GM10248 (cell line): ENCODE measurements around the gene ZNF668.

Experiments
- CTCF ChIA-PET: fragments of 300-600 bp; sonication (Branson Sonifier 250); formaldehyde crosslinking; extraction: SDS; loops from one replicate; lab custom pipeline; 2021; ENCODE audit warnings: antibody characterized with exemption; lab: Yijun Ruan, JAX
- POLR2A ChIA-PET: fragments of 350-650 bp; sonication (Branson Sonifier 250); formaldehyde crosslinking; extraction: SDS; loops from one replicate; lab custom pipeline; 2020; ENCODE audit warnings: antibody characterized with exemption; lab: Yijun Ruan, JAX
- DNase-seq: peaks from one replicate; pipeline ENCODE4 v3.0.0; 2012; ENCODE audit errors: extremely low spot score
- CTCF ChIP-seq: IDR thresholded peaks from 2 replicates; pipeline ENCODE4 v1.5.1; 2012; ENCODE audit warnings: mild to moderate bottlenecking, low read depth; ENCODE audit errors: extremely low read depth, missing control alignments, control extremely low read depth

ZNF668 gene

GRCh38 chr16:31043352-31043751, 30.7 kb downstream of the ZNF668 start:
- CTCF ChIA-PET: interaction anchor here (1.3 to 1.9 kb wide), 2 partner anchors 16 to 31 kb away, joined by 3 to 4 read pairs; partner anchors contain the start of genes ZNF646 and ZNF668
- POLR2A ChIA-PET: no interaction called here
- TF ChIP-seq CTCF: no peak
- no peak for DNase-seq

DNA sequence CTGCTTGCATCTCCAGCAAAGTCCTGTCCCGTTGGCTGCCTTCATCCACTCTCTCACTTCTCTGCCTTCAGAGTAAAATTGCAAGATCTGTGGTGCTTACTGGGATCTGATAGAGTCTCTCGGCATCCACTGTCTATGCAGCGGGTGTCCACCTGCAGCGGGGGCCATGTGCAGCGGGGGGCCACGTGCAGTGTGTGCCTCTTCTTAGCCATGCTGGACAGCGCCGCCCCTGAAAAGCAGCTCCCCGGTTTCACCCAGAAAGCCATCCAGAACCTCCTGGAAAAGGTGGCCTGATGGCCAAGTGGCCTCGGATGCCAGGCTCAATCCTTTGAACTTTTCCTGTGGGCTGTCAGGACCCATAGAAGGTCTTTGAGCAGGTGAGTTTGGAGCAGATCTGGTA, 31.2 kb downstream of the ZNF668 start:
- TF ChIP-seq CTCF: no peak
- ChIA-PET POLR2A (interaction anchor here (0.6 kb wide), 1 partner anchor 75 kb away, joined by 5 read pairs; no protein-coding TSS in a partner anchor), CTCF (interaction anchor here (1.3 to 1.9 kb wide), 2 partner anchors 17 to 31 kb away, joined by 3 to 4 read pairs; partner anchors contain the start of genes ZNF646 and ZNF668)
- DNase-seq: no peak

DNA sequence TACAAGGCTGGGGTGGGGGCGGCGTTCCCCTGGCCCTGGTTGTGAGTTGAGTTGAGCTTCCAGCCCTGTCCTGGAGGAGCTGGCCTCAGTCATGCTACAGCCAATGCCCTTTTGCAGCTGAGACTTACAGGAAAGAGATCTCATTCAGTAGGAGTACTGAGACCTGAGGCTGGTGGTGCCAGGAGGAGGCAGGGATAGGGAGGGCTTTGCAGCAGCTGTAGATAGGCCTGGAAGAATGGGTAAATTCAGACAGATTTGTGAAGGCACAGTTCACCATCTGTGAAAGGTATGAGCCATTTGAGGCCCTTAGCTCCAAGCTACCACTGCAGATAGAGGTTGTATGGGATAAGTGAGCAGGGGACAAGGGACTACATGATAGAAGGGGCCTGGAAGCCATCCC, 35.0 kb downstream of the ZNF668 start:
- ChIA-PET CTCF (interaction anchor here (2.0 kb wide), 1 partner anchor 54 kb away, joined by 8 read pairs; the partner anchor contains the start of gene HSD3B7), POLR2A (no interaction called here)
- no peak for DNase-seq
- TF ChIP-seq CTCF: no peak

DNA sequence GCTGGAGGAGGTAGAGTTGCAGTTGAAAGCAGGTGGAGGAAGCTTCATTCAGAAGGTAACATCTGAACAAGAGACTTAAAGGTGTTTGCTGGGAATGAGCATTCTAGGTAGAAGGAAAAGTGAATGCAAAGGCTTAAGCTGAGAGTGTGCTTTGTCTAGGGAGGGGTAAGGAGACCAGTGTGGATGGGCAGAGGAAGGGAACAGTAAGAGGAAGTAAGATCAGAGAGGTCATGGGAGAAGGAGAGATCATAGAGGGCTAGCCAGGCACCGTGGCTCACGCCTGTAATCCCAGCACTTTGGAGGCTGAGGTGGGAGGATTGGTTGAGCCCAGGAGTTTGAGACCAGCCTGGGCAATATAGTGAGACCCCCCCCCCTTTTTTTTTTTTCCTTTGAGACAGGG, 37.3 kb downstream of the ZNF668 start:
- no peak for TF ChIP-seq CTCF
- POLR2A ChIA-PET: no interaction called here
- DNase-seq: no peak
- CTCF ChIA-PET: no interaction called here

- peak; percentile 94 for DNase-seq
- CTCF ChIA-PET: interaction anchor here (0.8 to 1.2 kb wide), 4 partner anchors 48 to 109 kb away, joined by 3 to 4 read pairs (median 3); partner anchors contain the start of gene HSD3B7
- no peak for TF ChIP-seq CTCF
Observed at GRCh38 chr16:31033709-31034492, 40.1 kb downstream of the ZNF668 start.

More at GRCh38 chr16:31033709-31034492, 40.1 kb downstream of the ZNF668 start:
- POLR2A ChIA-PET: interaction anchor here (0.7 kb wide), 1 partner anchor 40 kb away, joined by 3 read pairs; the partner anchor contains the start of genes ZNF646 and ZNF668
